Raji (cell line): ENCODE results near the gene RDH11.
A peak's percentile ranks its signal among the peaks of the same experiment; 100 is the strongest.
"Not testable (repeated sequence)": the region's sequence is repeated elsewhere in the genome, so short reads cannot be mapped to it uniquely, and the experiment has no call there.

Experiments
- POLR2A ChIP-seq: IDR thresholded peaks from 2 replicates; pipeline ENCODE4 v1.6.1; 2011; ENCODE audit warnings: low read depth, low read length, control low read depth; ENCODE audit not compliant: insufficient read depth

The RDH11 gene

GRCh38 chr14:67710209-67710608 is 14.6 kb upstream of the RDH11 start:
- TF ChIP-seq POLR2A, result no peak

GRCh38 chr14:67705211-67705610 is 9.6 kb upstream of the RDH11 start:
- no peak for TF ChIP-seq POLR2A

- no peak for TF ChIP-seq POLR2A
Measured at GRCh38 chr14:67704484-67705089, 9.0 kb upstream of the RDH11 start.

GRCh38 chr14:67703997-67704396 is 8.4 kb upstream of the RDH11 start:
- no peak for TF ChIP-seq POLR2A

GRCh38 chr14:67701492-67701891 is 5.9 kb upstream of the RDH11 start, which contains the start of gene RDH12:
Gene RDH12, plus strand, starts transcription at chr14:67701886. Its CDS starts 20,757 bp downstream, at chr14:67722643.
- not testable (repeated sequence) for TF ChIP-seq POLR2A

DNA sequence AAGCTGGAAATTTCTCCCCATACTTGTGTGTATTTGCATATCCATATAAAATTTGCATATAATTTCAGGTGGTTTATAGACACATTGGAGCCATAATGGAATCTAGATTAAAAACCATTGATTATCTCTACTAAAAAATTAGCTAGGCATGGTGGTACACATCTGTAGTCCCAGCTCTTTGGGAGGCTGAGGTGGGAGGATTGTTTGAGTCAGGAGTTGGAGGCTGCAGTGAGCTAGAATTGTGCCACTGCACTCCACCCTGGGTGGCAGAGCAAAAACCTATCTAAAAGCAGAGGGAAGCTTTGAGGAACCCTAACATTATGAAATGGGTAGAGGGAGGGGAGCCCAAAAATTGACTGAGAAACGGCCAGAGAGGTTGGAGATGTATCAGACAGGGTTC is 2.6 kb upstream of the RDH11 start:
- TF ChIP-seq POLR2A, result no peak

GRCh38 chr14:67697006-67697405 is 1.4 kb upstream of the RDH11 start:
- no peak for TF ChIP-seq POLR2A

DNA sequence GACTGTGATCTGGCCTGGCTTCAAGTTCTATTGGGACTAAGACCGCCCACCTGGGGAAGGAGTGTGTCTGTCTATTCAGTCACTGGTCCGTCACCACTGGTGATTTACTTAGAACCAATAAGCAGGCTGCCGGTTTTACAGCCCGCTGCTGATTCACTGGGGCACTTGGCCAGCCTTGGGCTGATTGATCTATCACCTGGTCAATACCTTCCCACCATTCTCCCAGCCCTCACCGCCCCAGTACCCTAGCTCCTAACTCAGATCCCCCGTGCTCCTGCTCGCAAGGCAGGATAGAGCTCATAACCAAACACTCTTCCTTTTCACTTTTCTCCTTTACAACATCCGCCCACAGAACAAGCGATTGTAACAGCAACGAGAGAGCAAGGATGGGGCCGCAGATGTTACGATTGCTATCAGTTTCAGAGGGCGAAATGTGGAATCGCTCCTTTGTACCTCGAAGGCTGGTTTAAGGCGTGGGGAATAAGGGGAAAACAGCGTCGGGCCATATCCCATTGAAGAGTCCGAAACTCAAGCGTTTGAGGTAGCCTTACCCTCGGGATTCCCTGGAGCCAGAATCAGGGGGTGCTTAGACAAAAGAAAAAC is 672 bp downstream of the RDH11 start:
- TF ChIP-seq POLR2A, result peak; percentile 72

DNA sequence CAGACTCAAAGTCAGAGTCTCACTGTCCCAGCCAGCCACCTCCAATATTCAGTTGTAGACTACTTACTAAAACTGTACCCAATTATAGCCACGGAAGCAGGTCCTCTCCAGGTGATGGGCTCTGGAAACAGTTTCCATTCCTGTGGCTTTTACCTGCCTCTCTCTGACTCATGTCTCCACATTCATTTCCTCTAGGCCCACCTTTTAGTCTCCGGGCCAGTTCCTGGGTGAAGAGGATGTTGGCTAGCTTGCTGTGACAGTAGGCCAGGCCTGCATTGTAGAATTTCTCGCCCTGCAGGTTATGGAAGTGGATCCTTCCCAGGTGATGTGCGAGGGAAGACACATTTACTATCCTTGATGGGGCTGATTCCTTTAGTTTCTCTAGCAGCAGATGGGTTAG is 5.6 kb downstream of the RDH11 start:
- TF ChIP-seq POLR2A, result no peak

DNA sequence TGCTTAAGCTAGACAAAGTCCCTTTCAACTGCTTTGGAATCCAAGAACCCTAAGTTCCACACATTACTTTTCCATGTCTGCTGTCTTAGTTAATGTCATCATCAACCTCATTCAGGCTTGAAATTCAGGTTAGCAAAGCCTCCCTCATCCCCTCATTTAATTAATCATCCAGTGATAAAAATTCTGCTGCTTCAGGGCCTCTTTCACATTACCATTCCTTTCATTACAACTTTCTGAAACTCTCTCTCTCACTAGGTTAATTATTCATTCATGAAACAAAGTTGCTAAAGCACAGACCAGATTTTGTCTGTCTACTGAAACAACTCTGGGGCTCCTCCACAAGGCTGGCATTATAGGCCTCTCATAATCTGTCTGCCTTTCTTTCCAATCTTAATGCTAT is 11.7 kb downstream of the RDH11 start:
- TF ChIP-seq POLR2A, result no peak

DNA sequence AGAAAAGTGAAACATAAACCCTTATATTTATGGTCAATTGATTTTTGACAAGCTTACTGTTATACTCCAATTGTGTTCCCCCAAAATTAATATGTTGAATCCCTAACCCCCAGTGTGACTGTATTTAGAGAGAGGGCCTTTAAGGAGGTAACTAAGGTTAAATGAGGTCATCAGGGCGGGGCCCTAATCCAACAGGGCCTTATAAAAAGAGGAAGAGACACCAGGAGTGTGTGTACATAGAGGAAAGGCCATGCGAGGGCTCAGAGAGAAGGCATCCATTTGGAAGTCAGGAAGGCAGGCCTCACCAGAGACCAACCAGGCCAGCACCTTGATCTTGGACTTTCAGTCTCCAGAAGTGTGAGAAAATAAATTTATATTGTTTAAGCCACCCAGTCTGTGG is 14.6 kb downstream of the RDH11 start:
- no peak for TF ChIP-seq POLR2A

GRCh38 chr14:67680121-67680602 is 15.4 kb downstream of the RDH11 start:
- TF ChIP-seq POLR2A, result no peak

DNA sequence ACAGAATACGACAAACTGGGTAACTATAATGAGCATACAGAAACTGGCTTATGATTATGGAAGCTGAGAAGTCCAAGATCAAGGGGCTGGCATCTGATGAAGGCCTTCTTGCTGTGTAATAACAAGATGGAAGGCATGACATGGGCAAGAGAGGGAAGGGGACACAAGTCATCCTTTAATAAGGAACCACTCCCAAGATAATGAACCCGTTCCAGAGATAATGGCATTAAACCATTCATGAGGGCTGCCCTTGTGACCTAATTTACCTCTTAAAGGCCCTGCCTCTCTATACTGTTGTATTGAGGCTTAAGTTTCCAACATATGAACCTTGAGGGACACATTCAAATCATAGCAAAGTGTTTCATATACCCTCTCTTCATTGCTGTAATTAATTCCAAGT is 16.6 kb downstream of the RDH11 start:
- TF ChIP-seq POLR2A, result no peak

DNA sequence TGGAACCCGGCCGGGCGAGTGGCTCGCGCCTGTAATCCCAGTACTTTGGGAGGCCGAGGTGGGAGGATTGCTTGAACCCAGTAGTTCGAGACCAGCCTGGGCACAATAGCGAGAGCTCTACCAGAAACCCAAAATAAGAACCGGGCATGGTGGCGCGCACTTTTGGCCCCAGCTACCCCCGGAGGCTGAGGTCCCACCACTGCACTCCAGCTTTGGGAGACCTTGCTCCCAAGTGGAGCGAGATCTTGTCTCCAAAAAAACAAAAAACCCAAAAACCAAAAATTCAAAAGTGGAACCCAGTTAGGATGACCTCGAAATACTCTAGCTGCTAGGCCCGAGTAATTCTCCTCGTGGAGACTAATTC is 20.4 kb downstream of the RDH11 start:
- TF ChIP-seq POLR2A, result no peak

GRCh38 chr14:67674480-67675218 is 20.9 kb downstream of the RDH11 start, which contains the start of gene VTI1B:
Gene VTI1B, minus strand, starts transcription at chr14:67674632. Its CDS starts 143 bp downstream, at chr14:67674489.
- peak; percentile 60 for TF ChIP-seq POLR2A

- TF ChIP-seq POLR2A, result no peak
Measured at GRCh38 chr14:67674139-67674479, 21.5 kb downstream of the RDH11 start.
